GM19023 (cell line): ENCODE data around the gene PIK3C2B.

Experiments used
- ATAC-seq: cut with Tn5 transposase; IDR thresholded peaks from one replicate; pipeline ENCODE4 v1.9.1; 2021; ENCODE audit warnings: mild to moderate bottlenecking, moderate library complexity; ENCODE audit not compliant: unreplicated experiment

Gene PIK3C2B

DNA sequence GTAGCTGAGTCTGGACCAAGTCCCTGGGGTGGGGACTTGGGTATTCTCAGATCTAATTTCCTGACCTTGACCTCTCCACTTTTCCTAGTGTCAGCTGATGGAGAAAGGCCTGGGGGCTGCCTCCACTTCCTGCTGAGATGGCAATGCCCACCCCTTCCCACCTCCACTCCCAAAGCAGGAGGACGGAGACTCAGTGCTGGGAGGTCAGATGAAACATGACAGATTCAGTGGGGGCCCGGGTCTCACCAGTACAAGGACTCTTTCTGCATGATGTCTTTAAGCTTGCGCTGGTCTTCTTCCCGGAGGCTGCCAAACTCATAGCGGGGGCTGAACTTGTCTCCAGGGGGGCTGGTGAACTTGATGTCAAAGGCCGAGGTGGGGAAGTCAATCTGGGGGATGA lies 47.4 kb downstream of the PIK3C2B start:
- ATAC-seq = no peak

DNA sequence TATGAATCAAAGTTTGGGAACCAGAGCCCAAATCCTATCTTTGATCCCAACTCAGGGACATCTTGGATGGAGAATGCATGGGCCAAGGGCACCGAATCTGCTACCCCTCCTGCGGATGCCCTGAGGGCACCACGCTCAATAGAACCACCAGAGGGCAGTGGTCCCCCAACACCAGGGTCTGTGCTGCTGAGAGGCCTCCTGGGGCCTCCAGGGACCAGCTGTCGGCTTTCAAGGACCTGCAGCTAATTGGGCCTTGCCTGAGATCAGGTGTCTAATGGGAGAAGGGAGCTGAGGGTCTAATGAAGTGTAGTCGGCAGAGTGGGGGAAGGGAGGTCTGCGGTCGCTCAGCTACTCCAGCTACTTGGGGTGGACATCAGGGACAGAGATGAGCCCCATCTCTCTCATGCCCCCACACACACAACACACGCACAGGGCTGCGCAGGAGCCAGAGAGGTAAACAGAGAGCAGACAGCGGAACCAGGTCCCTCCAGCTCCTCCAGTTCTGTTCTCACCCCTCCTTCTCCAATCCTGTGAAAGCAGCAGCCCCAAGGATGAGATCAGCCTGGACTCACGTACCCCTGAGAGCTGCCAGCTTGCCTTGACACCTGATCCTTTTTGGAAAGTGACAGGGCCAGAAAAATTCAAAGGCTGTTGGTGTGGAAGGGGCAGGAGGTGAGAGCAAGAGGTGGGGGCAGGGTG lies 48.0 kb downstream of the PIK3C2B start:
- peak; percentile 59 for ATAC-seq

DNA sequence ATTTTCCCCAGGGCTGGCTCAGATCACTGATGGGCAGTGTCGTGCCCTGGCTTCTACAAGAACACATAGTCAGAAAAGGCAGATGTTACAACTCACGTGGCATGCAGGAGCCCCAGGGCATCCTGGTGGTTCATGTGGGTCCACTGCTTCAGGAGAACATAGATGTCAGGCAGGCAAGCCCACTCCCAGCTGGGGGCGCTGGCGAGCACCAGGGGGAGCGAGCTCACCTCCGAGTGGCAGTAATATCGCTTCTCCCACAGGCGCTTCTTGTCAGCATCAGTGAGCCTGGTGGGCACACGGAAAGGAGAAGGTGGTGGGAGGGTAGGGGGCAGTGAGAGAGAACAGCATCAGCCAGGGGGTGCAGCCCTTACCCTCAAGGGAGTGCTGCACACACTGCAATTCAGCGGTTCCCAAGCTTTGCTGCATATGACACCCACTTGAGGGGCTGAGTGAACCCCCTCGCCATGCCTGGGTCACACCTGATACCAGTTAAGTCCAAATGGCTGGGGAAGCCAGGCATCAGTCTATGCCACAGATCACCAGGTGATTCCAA lies 48.7 kb downstream of the PIK3C2B start:
- no peak for ATAC-seq
